ENCODE data around the gene RELN. TPM values are rescaled to one million over a fixed set of nuclear protein-coding genes. Genes with fewer than 3 reads are reported as not detected.

The RELN gene
- total and polyA plus RNA-seq, 2 donors (not counting 1 experiment from before 2014, with no cell fraction given): 0.33 to 31.8 TPM

DNA sequence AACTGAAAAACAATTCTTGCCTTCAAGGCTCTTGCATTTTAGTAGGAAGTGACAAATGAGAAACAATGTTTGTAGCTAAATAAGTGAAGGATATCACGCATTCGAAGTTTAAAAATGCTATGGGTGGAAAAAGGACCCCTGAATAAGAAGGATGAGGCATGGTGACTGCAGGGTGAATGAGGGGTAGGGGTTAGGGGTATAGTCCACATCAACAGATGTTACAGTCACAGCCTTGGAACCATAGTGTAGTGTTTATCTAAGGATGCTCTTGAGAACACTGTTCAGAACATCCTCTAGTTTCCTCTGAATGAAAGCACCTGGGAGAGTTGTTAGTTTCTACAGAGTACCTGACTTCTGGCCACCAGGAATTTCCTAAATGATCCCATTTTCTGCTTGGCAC is 157.0 kb downstream of the RELN start:
- Histone ChIP-seq H3K4me3 (replicated peaks in 1 of 4; ENCODE audit: control extremely low read depth in 1 of 4, insufficient read depth in 1 of 4, low read depth in 3 of 4, low read length in 4 of 4) (no peak overlapping the region), H3K4me2 (ENCODE audit: extremely low read depth, insufficient read depth, low read length) (no peak overlapping the region), H3K79me2 (ENCODE audit: control insufficient read depth, insufficient read depth, low read length) (no peaks in the 10 kb centered on the region), H3K27me3 (ENCODE audit: control insufficient read depth, insufficient read depth, low read length) (no peaks in the 10 kb centered on the region), H3K36me3 (ENCODE audit: control insufficient read depth, insufficient read depth, low read length) (no peaks in the 10 kb centered on the region), H3K27ac (ENCODE audit: insufficient read depth, low read length) (no peak overlapping the region), H2AFZ (ENCODE audit: low read length) (no peak overlapping the region), H4K20me1 (ENCODE audit: control insufficient read depth, extremely low read depth, insufficient read depth, low read length) (no peaks in the 10 kb centered on the region), H3K9ac (ENCODE audit: insufficient read depth, low read length) (no peak overlapping the region), H3K4me1 (ENCODE audit: control insufficient read depth, extremely low read depth, insufficient read depth, low read length) (no peaks in the 10 kb centered on the region), H3K9me3 (ENCODE audit: control insufficient read depth, insufficient read depth, low read depth, low read length) (no peaks in the 10 kb centered on the region)
- TF ChIP-seq EZH2 (IDR thresholded peaks at IDR 0.05; ENCODE audit: low read length, missing control alignments): no peak
- TF ChIP-seq, protein P1, sequence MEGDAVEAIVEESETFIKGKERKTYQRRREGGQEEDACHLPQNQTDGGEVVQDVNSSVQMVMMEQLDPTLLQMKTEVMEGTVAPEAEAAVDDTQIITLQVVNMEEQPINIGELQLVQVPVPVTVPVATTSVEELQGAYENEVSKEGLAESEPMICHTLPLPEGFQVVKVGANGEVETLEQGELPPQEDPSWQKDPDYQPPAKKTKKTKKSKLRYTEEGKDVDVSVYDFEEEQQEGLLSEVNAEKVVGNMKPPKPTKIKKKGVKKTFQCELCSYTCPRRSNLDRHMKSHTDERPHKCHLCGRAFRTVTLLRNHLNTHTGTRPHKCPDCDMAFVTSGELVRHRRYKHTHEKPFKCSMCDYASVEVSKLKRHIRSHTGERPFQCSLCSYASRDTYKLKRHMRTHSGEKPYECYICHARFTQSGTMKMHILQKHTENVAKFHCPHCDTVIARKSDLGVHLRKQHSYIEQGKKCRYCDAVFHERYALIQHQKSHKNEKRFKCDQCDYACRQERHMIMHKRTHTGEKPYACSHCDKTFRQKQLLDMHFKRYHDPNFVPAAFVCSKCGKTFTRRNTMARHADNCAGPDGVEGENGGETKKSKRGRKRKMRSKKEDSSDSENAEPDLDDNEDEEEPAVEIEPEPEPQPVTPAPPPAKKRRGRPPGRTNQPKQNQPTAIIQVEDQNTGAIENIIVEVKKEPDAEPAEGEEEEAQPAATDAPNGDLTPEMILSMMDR (conservative IDR thresholded peaks at IDR 0.05 in 1 of 2, IDR thresholded peaks at IDR 0.05 in 1 of 2; ENCODE audit: low read depth in 1 of 2, low read length in 2 of 2): no peak
- DNase-seq (ENCODE audit: low read depth in 2 of 2): no peak

DNA sequence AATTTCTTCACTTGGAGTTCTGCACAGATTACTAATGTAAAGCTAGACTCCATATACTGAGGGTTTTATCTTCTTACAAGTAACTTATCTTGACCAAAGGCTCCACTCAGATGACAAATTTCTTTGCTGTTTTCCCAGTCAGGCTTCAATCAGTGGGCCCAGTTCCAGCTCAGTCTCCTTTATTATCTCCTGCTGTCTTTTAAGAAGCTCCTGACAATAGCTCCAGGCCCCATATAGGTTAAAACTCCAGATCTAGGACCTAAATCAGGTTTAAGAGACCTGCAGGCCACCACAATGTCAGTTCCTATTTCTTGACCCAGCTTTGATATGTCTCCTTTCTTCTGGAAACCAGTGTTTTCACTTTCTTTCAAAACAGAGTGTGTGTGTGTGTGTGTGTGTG is 165.2 kb downstream of the RELN start:
- no peaks in the 10 kb centered on the region for H3K27me3 ChIP-seq (ENCODE audit: control insufficient read depth, insufficient read depth, low read length)
- H4K20me1 ChIP-seq (ENCODE audit: control insufficient read depth, extremely low read depth, insufficient read depth, low read length): no peaks in the 10 kb centered on the region
- no peak overlapping the region for H3K4me2 ChIP-seq (ENCODE audit: extremely low read depth, insufficient read depth, low read length)
- no peaks in the 10 kb centered on the region for H3K79me2 ChIP-seq (ENCODE audit: control insufficient read depth, insufficient read depth, low read length)
- H3K36me3 ChIP-seq (ENCODE audit: control insufficient read depth, insufficient read depth, low read length): no peaks in the 10 kb centered on the region
- H3K27ac ChIP-seq (ENCODE audit: insufficient read depth, low read length): no peak overlapping the region
- no peak overlapping the region for H3K4me3 ChIP-seq (replicated peaks in 1 of 4; ENCODE audit: control extremely low read depth in 1 of 4, insufficient read depth in 1 of 4, low read depth in 3 of 4, low read length in 4 of 4)
- DNase-seq (ENCODE audit: low read depth in 2 of 2): no peak
- no peaks in the 10 kb centered on the region for H3K9me3 ChIP-seq (ENCODE audit: control insufficient read depth, insufficient read depth, low read depth, low read length)
- H3K9ac ChIP-seq (ENCODE audit: insufficient read depth, low read length): no peak overlapping the region
- H2AFZ ChIP-seq (ENCODE audit: low read length): no peak overlapping the region
- no peak for TF ChIP-seq EZH2 (IDR thresholded peaks at IDR 0.05; ENCODE audit: low read length, missing control alignments)
- TF ChIP-seq, protein P1 (conservative IDR thresholded peaks at IDR 0.05 in 1 of 2, IDR thresholded peaks at IDR 0.05 in 1 of 2; ENCODE audit: low read depth in 1 of 2, low read length in 2 of 2): no peak
- H3K4me1 ChIP-seq (ENCODE audit: control insufficient read depth, extremely low read depth, insufficient read depth, low read length): no peaks in the 10 kb centered on the region

DNA sequence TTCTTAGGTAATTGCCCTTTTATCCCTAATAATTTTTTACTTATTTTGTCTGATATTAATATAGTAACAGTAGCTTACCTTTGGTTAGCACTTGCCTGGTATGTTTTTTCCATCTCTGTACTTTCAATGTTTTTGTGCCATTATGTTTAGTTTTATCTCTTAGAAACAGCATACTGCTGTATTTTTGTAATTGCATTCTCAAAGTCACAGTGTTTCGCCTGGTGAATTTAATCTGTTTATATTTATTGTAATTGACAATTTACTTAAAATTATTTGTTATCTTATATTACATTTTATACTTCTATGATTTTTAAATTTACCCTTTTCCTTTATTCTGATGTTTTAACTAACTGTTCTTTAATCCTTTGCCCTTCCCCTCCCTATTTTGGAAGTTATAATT is 166.4 kb downstream of the RELN start:
- Histone ChIP-seq H2AFZ (ENCODE audit: low read length) (no peak overlapping the region), H3K9ac (ENCODE audit: insufficient read depth, low read length) (no peak overlapping the region), H3K36me3 (ENCODE audit: control insufficient read depth, insufficient read depth, low read length) (no peaks in the 10 kb centered on the region), H3K4me3 (replicated peaks in 1 of 4; ENCODE audit: control extremely low read depth in 1 of 4, insufficient read depth in 1 of 4, low read depth in 3 of 4, low read length in 4 of 4) (no peak overlapping the region), H3K9me3 (ENCODE audit: control insufficient read depth, insufficient read depth, low read depth, low read length) (no peaks in the 10 kb centered on the region), H4K20me1 (ENCODE audit: control insufficient read depth, extremely low read depth, insufficient read depth, low read length) (no peaks in the 10 kb centered on the region), H3K79me2 (ENCODE audit: control insufficient read depth, insufficient read depth, low read length) (no peaks in the 10 kb centered on the region), H3K27ac (ENCODE audit: insufficient read depth, low read length) (no peak overlapping the region), H3K4me2 (ENCODE audit: extremely low read depth, insufficient read depth, low read length) (no peak overlapping the region), H3K27me3 (ENCODE audit: control insufficient read depth, insufficient read depth, low read length) (no peaks in the 10 kb centered on the region), H3K4me1 (ENCODE audit: control insufficient read depth, extremely low read depth, insufficient read depth, low read length) (no peaks in the 10 kb centered on the region)
- no peak for DNase-seq (ENCODE audit: low read depth in 2 of 2)
- TF ChIP-seq, protein P1 (conservative IDR thresholded peaks at IDR 0.05 in 1 of 2, IDR thresholded peaks at IDR 0.05 in 1 of 2; ENCODE audit: low read depth in 1 of 2, low read length in 2 of 2): no peak
- no peak for TF ChIP-seq EZH2 (IDR thresholded peaks at IDR 0.05; ENCODE audit: low read length, missing control alignments)

All from fibroblast of lung (primary cell).